ENCODE results near the gene PRICKLE1. TPM values are rescaled to one million over a fixed set of nuclear protein-coding genes. Genes with fewer than 3 reads are reported as not detected.

PRICKLE1 gene
- total RNA-seq, 2 experiments from 2014 or later = not detected

DNA sequence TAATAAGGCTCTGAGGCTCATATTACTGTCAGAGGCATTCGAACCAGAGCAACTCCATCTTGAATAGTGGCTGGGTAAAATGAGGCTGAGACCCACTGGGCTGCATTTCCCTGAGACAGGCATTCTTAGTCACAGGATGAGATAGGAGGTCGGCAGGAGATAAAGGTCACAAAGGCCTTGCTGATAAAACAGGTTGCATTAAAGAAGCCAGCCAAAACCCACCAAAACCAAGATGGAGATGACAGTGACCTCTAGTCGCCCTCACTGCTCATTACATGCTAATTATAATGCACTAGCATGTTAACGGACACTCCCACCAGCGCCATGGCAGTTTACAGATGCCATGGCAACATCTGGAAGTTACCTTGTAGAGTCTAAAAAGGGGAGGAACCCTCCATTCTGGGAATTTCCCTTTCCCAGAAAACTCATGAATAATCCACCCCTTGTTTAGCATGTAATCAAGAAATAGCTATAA is 18.1 kb upstream of the PRICKLE1 start:
- intact Hi-C loops (cut with micrococcal nuclease) = no loop called here
- ATAC-seq = no peak
- Mint-ChIP-seq H3K4me3 (no peak overlapping the region), H3K36me3 (ENCODE audit: low read depth) (no peaks in the 10 kb centered on the region), H3K4me1 (ENCODE audit: low read depth) (no peaks in the 10 kb centered on the region), H3K9me3 (no peaks in the 10 kb centered on the region), H3K27ac (no peak overlapping the region), H3K27me3 (no peaks in the 10 kb centered on the region)
- ChIA-PET CTCF (no interaction called here), POLR2A (no interaction called here)
- TF ChIP-seq, protein P1, sequence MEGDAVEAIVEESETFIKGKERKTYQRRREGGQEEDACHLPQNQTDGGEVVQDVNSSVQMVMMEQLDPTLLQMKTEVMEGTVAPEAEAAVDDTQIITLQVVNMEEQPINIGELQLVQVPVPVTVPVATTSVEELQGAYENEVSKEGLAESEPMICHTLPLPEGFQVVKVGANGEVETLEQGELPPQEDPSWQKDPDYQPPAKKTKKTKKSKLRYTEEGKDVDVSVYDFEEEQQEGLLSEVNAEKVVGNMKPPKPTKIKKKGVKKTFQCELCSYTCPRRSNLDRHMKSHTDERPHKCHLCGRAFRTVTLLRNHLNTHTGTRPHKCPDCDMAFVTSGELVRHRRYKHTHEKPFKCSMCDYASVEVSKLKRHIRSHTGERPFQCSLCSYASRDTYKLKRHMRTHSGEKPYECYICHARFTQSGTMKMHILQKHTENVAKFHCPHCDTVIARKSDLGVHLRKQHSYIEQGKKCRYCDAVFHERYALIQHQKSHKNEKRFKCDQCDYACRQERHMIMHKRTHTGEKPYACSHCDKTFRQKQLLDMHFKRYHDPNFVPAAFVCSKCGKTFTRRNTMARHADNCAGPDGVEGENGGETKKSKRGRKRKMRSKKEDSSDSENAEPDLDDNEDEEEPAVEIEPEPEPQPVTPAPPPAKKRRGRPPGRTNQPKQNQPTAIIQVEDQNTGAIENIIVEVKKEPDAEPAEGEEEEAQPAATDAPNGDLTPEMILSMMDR (IDR thresholded peaks at IDR 0.05) = no peak
- DNase-seq = no peak

DNA sequence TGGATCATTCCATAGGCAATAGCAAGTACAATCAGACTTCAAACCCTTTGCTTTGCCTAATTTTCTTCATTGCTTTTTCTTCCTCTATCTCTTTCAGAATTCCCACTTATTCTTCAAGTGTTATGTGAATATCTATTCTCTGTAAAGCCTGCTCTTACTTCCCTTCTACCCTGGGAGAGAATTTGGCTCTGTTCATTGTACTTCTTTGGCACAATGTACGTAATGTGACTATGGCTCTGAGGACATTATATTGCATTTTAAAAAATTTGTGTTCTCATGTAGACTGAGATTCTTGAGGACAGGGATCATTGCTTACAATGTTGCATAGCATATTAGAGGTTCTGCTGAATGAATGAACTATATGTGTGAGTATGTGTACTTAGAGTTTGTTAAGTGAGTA is 16.9 kb upstream of the PRICKLE1 start:
- H3K27me3 Mint-ChIP-seq = no peaks in the 10 kb centered on the region

DNA sequence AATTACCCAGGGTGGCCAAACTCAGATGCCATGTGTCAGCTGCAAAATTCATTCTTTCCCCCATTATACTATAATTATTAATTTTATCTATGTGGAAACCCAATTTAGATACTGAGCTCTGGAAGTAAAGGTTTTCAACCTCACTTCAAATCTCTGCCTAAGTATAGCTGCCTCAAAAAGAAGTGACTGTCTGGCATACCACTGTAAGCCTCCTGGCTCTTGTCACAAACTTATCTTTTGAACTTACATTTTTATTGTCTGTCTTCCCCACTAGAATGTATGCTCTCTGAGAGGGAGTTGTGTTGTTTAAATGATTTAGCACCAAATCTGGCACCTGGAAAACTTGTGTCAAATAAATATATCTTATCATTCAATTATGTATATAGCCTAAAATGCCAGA is 16.1 kb upstream of the PRICKLE1 start:
- no peaks in the 10 kb centered on the region for H3K9me3 Mint-ChIP-seq
- ATAC-seq = no peak
- CTCF ChIA-PET = interaction anchor here (0.7 kb wide), 1 partner anchor 36 kb away, joined by 3 read pairs; no protein-coding TSS in a partner anchor
- no peak for DNase-seq
- TF ChIP-seq, protein P1 (IDR thresholded peaks at IDR 0.05) = no peak
- H3K4me1 Mint-ChIP-seq (ENCODE audit: low read depth) = no peaks in the 10 kb centered on the region
- no peak overlapping the region for H3K4me3 Mint-ChIP-seq
- POLR2A ChIA-PET = no interaction called here
- no peak overlapping the region for H3K27ac Mint-ChIP-seq
- no peaks in the 10 kb centered on the region for H3K36me3 Mint-ChIP-seq (ENCODE audit: low read depth)
- peaks cover 2% of the 10 kb centered on the region for H3K27me3 Mint-ChIP-seq
- intact Hi-C loops (cut with micrococcal nuclease) = no loop called here

More for the DNA sequence above, 16.9 kb upstream of the PRICKLE1 start:
- TF ChIP-seq, protein P1 (IDR thresholded peaks at IDR 0.05) = no peak
- CTCF ChIA-PET = interaction anchor here (0.7 kb wide), 1 partner anchor 37 kb away, joined by 3 read pairs; no protein-coding TSS in a partner anchor
- ATAC-seq (no peak), DNase-seq (no peak)
- no peak overlapping the region for H3K27ac Mint-ChIP-seq
- no peak overlapping the region for H3K4me3 Mint-ChIP-seq
- POLR2A ChIA-PET = no interaction called here
- no peaks in the 10 kb centered on the region for H3K9me3 Mint-ChIP-seq
- no peaks in the 10 kb centered on the region for H3K4me1 Mint-ChIP-seq (ENCODE audit: low read depth)
- no peaks in the 10 kb centered on the region for H3K36me3 Mint-ChIP-seq (ENCODE audit: low read depth)
- intact Hi-C loops (cut with micrococcal nuclease) = no loop called here

DNA sequence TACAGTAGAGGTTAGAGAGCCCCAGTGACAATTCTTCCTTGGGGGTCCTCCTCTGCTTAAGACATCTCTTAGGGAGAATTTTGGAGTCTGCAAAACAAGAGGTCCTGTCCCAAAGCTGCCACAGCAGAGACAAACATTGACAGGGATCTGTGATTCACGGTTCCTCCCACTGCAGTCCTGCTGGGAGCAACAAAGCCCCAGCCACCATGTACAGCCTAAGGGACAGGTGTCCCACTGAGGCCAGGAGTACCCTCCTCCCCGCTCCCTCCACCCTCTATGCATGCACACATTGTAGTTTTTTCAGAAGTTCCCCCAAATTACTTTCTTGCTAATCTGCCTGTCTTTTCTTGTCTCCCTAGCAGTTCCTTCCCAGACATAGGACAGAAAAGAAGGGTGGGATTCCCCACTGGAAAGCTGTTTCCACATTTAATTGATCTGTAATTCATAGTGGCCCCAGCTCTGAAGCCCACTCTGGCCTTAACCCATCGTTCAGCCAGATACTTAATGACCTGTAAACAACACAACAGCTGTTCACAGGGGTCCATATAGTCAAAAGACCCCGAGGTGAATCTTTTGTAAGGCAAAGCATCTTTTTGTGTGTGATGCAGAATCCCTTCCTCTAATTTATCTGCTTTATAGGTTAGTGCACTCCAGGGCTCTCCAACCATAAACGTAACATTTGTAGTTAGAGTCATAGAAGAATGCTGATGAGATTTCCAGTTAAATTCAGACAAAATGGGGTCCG is 13.9 kb upstream of the PRICKLE1 start:
- no peaks in the 10 kb centered on the region for H3K36me3 Mint-ChIP-seq (ENCODE audit: low read depth)
- CTCF ChIA-PET = no interaction called here
- TF ChIP-seq, protein P1 (IDR thresholded peaks at IDR 0.05) = no peak
- no peak for ATAC-seq
- H3K4me3 Mint-ChIP-seq = no peak overlapping the region
- POLR2A ChIA-PET = no interaction called here
- intact Hi-C loops (cut with micrococcal nuclease) = no loop called here
- H3K9me3 Mint-ChIP-seq = no peaks in the 10 kb centered on the region
- no peaks in the 10 kb centered on the region for H3K4me1 Mint-ChIP-seq (ENCODE audit: low read depth)
- peaks cover 10% of the 10 kb centered on the region for H3K27me3 Mint-ChIP-seq
- H3K27ac Mint-ChIP-seq = no peak overlapping the region
- no peak for DNase-seq

DNA sequence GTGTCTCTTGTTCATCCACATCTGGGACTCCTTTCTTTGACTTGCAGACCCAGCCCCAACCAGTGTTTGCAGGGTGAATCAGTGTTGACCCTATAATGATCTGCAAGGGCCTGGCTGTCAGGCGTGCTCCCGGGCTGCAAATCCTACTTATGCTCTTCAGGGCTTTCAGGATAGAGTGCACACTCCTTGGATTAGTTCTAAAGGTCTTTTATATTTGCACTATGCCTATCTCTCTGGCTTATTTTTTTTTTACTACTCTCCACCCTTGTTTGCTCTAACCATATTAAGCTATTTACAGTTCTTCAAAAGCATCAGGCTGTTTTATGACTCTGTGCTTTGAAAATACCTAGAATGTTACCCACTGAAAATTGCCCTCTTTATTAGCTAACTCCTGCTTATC is 4.3 kb upstream of the PRICKLE1 start:
- ChIA-PET CTCF (no interaction called here), POLR2A (no interaction called here)
- peaks cover 48% of the 10 kb centered on the region for H3K27me3 Mint-ChIP-seq
- TF ChIP-seq, protein P1 (IDR thresholded peaks at IDR 0.05) = no peak
- no peak for DNase-seq
- no peaks in the 10 kb centered on the region for H3K9me3 Mint-ChIP-seq
- peaks cover 10% of the 10 kb centered on the region for H3K4me1 Mint-ChIP-seq (ENCODE audit: low read depth)
- H3K27ac Mint-ChIP-seq = no peak overlapping the region
- intact Hi-C loops (cut with micrococcal nuclease) = no loop called here
- no peak overlapping the region for H3K4me3 Mint-ChIP-seq
- H3K36me3 Mint-ChIP-seq (ENCODE audit: low read depth) = no peaks in the 10 kb centered on the region
- no peak for ATAC-seq
